GM18858 (cell line): Measurements from ENCODE around the gene LMO2.
"Not testable (repeated sequence)": the region's sequence is repeated elsewhere in the genome, so short reads cannot be mapped to it uniquely, and the experiment has no call there.

Experiments used
- ATAC-seq: cut with Tn5 transposase; IDR thresholded peaks from one replicate; pipeline ENCODE4 v1.9.1; 2021; ENCODE audit not compliant: unreplicated experiment

The LMO2 gene

GRCh38 chr11:33891714-33892327, at the start of gene LMO2:
LMO2 (minus strand) TSS chr11:33892076; CDS start chr11:33869716, 22,360 bp downstream.
- ATAC-seq = no peak

GRCh38 chr11:33940538-33940815, 48.6 kb upstream of the LMO2 start:
- ATAC-seq = no peak

- no peak for ATAC-seq
Observed at GRCh38 chr11:33936725-33937604, 45.1 kb upstream of the LMO2 start.

- ATAC-seq = no peak
Observed at GRCh38 chr11:33935461-33936456, 43.9 kb upstream of the LMO2 start.

- no peak for ATAC-seq
Observed at GRCh38 chr11:33935005-33935404, 43.1 kb upstream of the LMO2 start.

- no peak for ATAC-seq
Observed at GRCh38 chr11:33934450-33934849, 42.6 kb upstream of the LMO2 start.

- ATAC-seq = no peak
Observed at GRCh38 chr11:33933602-33934001, 41.7 kb upstream of the LMO2 start.

GRCh38 chr11:33932721-33933120, 40.8 kb upstream of the LMO2 start:
- no peak for ATAC-seq

GRCh38 chr11:33931739-33932366, 40.0 kb upstream of the LMO2 start:
- not testable (repeated sequence) for ATAC-seq

GRCh38 chr11:33931067-33931466, 39.2 kb upstream of the LMO2 start:
- ATAC-seq = no peak

- ATAC-seq = no peak
Observed at GRCh38 chr11:33930317-33931021, 38.6 kb upstream of the LMO2 start.

- no peak for ATAC-seq
Observed at GRCh38 chr11:33928564-33928963, 36.7 kb upstream of the LMO2 start.

- no peak for ATAC-seq
Observed at GRCh38 chr11:33926671-33927552, 35.0 kb upstream of the LMO2 start.

- ATAC-seq = no peak
Observed at GRCh38 chr11:33924341-33924740, 32.5 kb upstream of the LMO2 start.

- no peak for ATAC-seq
Observed at GRCh38 chr11:33923626-33924025, 31.8 kb upstream of the LMO2 start.

GRCh38 chr11:33920838-33921613, 29.1 kb upstream of the LMO2 start:
- ATAC-seq = peak; percentile 85

- no peak for ATAC-seq
Observed at GRCh38 chr11:33919645-33920044, 27.8 kb upstream of the LMO2 start.

- not testable (repeated sequence) for ATAC-seq
Observed at GRCh38 chr11:33917402-33917801, 25.5 kb upstream of the LMO2 start.

GRCh38 chr11:33916736-33917135, 24.9 kb upstream of the LMO2 start:
- ATAC-seq = no peak
